ENCODE data around the gene TRAF3.
"Not testable (repeated sequence)": the region's sequence is repeated elsewhere in the genome, so short reads cannot be mapped to it uniquely, and the experiment has no call there.

Gene TRAF3

GRCh38 chr14:102827716-102828115 lies 50.5 kb downstream of the TRAF3 start:
- peaks cover 3 to 18% of the 10 kb centered on the region in 2 donors for H3K36me3 ChIP-seq (ENCODE audit: control insufficient read depth in 1 of 2, insufficient read depth in 2 of 2, low read length in 2 of 2)
- H3K9ac ChIP-seq (ENCODE audit: low read depth in 1 of 2, low read length in 2 of 2): peak overlapping the region in 1 of 2 donors; percentile 7
- no peaks in the 10 kb centered on the region for H3K9me3 ChIP-seq (ENCODE audit: control insufficient read depth in 1 of 2, low read length in 2 of 2)
- peak overlapping the region; percentile 43 to 45 for H3K4me3 ChIP-seq (ENCODE audit: low read depth in 1 of 2, low read length in 2 of 2)
- no peaks in the 10 kb centered on the region for H3K27me3 ChIP-seq (ENCODE audit: control insufficient read depth in 1 of 2, insufficient read depth in 2 of 2, low read length in 2 of 2)
- H3K27ac ChIP-seq (ENCODE audit: low read depth, low read length): no peak overlapping the region
- peaks cover 21 to 27% of the 10 kb centered on the region in 2 donors for H3K4me1 ChIP-seq (ENCODE audit: control insufficient read depth in 1 of 2, insufficient read depth in 2 of 2, low read length in 2 of 2)

- no peak overlapping the region for H3K9ac ChIP-seq (ENCODE audit: low read depth in 1 of 2, low read length in 2 of 2)
- H3K36me3 ChIP-seq (ENCODE audit: control insufficient read depth in 1 of 2, insufficient read depth in 2 of 2, low read length in 2 of 2): peaks cover 3 to 22% of the 10 kb centered on the region in 2 donors
- H3K27ac ChIP-seq (ENCODE audit: low read depth, low read length): no peak overlapping the region
- peak overlapping the region; percentile 43 to 45 for H3K4me3 ChIP-seq (ENCODE audit: low read depth in 1 of 2, low read length in 2 of 2)
- no peaks in the 10 kb centered on the region for H3K9me3 ChIP-seq (ENCODE audit: control insufficient read depth in 1 of 2, low read length in 2 of 2)
- H3K4me1 ChIP-seq (ENCODE audit: control insufficient read depth in 1 of 2, insufficient read depth in 2 of 2, low read length in 2 of 2): peaks cover 21 to 27% of the 10 kb centered on the region in 2 donors
- H3K27me3 ChIP-seq (ENCODE audit: control insufficient read depth in 1 of 2, insufficient read depth in 2 of 2, low read length in 2 of 2): no peaks in the 10 kb centered on the region
Measured at GRCh38 chr14:102828151-102828550, 50.9 kb downstream of the TRAF3 start.

- H3K4me3 ChIP-seq (ENCODE audit: low read depth in 1 of 2, low read length in 2 of 2): no peak overlapping the region
- no peak overlapping the region for H3K9ac ChIP-seq (ENCODE audit: low read depth in 1 of 2, low read length in 2 of 2)
- H3K27me3 ChIP-seq (ENCODE audit: control insufficient read depth in 1 of 2, insufficient read depth in 2 of 2, low read length in 2 of 2): no peaks in the 10 kb centered on the region
- H3K27ac ChIP-seq (ENCODE audit: low read depth, low read length): no peak overlapping the region
- peaks cover 3 to 23% of the 10 kb centered on the region in 2 donors for H3K36me3 ChIP-seq (ENCODE audit: control insufficient read depth in 1 of 2, insufficient read depth in 2 of 2, low read length in 2 of 2)
- no peaks in the 10 kb centered on the region for H3K9me3 ChIP-seq (ENCODE audit: control insufficient read depth in 1 of 2, low read length in 2 of 2)
- H3K4me1 ChIP-seq (ENCODE audit: control insufficient read depth in 1 of 2, insufficient read depth in 2 of 2, low read length in 2 of 2): peaks cover 21 to 27% of the 10 kb centered on the region in 2 donors
Measured at GRCh38 chr14:102829016-102829548, 51.8 kb downstream of the TRAF3 start.

- Histone ChIP-seq H3K4me3 (ENCODE audit: low read depth in 1 of 2, low read length in 2 of 2) (no peak overlapping the region), H3K27me3 (ENCODE audit: control insufficient read depth in 1 of 2, insufficient read depth in 2 of 2, low read length in 2 of 2) (no peaks in the 10 kb centered on the region), H3K9me3 (ENCODE audit: control insufficient read depth in 1 of 2, low read length in 2 of 2) (no peaks in the 10 kb centered on the region), H3K36me3 (ENCODE audit: control insufficient read depth in 1 of 2, insufficient read depth in 2 of 2, low read length in 2 of 2) (peaks cover 3 to 25% of the 10 kb centered on the region in 2 donors), H3K4me1 (ENCODE audit: control insufficient read depth in 1 of 2, insufficient read depth in 2 of 2, low read length in 2 of 2) (peaks cover 21 to 27% of the 10 kb centered on the region in 2 donors), H3K27ac (ENCODE audit: low read depth, low read length) (no peak overlapping the region), H3K9ac (ENCODE audit: low read depth in 1 of 2, low read length in 2 of 2) (no peak overlapping the region)
Measured at GRCh38 chr14:102830474-102831045, 53.3 kb downstream of the TRAF3 start.

GRCh38 chr14:102831163-102831804 lies 54.0 kb downstream of the TRAF3 start:
- no peak overlapping the region for H3K9ac ChIP-seq (ENCODE audit: low read depth in 1 of 2, low read length in 2 of 2)
- H3K9me3 ChIP-seq (ENCODE audit: control insufficient read depth in 1 of 2, low read length in 2 of 2): no peaks in the 10 kb centered on the region
- peaks cover 3 to 25% of the 10 kb centered on the region in 2 donors for H3K36me3 ChIP-seq (ENCODE audit: control insufficient read depth in 1 of 2, insufficient read depth in 2 of 2, low read length in 2 of 2)
- no peak overlapping the region for H3K4me3 ChIP-seq (ENCODE audit: low read depth in 1 of 2, low read length in 2 of 2)
- H3K27ac ChIP-seq (ENCODE audit: low read depth, low read length): no peak overlapping the region
- no peaks in the 10 kb centered on the region for H3K27me3 ChIP-seq (ENCODE audit: control insufficient read depth in 1 of 2, insufficient read depth in 2 of 2, low read length in 2 of 2)
- peaks cover 21 to 27% of the 10 kb centered on the region in 2 donors for H3K4me1 ChIP-seq (ENCODE audit: control insufficient read depth in 1 of 2, insufficient read depth in 2 of 2, low read length in 2 of 2)

- Histone ChIP-seq H3K36me3 (ENCODE audit: control insufficient read depth in 1 of 2, insufficient read depth in 2 of 2, low read length in 2 of 2) (peaks cover 3 to 17% of the 10 kb centered on the region in 2 donors), H3K4me1 (ENCODE audit: control insufficient read depth in 1 of 2, insufficient read depth in 2 of 2, low read length in 2 of 2) (peaks cover 9 to 20% of the 10 kb centered on the region in 2 donors), H3K4me3 (ENCODE audit: low read depth in 1 of 2, low read length in 2 of 2) (no peak overlapping the region), H3K27me3 (ENCODE audit: control insufficient read depth in 1 of 2, insufficient read depth in 2 of 2, low read length in 2 of 2) (no peaks in the 10 kb centered on the region), H3K9ac (ENCODE audit: low read depth in 1 of 2, low read length in 2 of 2) (no peak overlapping the region), H3K27ac (ENCODE audit: low read depth, low read length) (no peak overlapping the region), H3K9me3 (ENCODE audit: control insufficient read depth in 1 of 2, low read length in 2 of 2) (no peaks in the 10 kb centered on the region)
Measured at GRCh38 chr14:102833341-102833740, 56.1 kb downstream of the TRAF3 start.

GRCh38 chr14:102833991-102834390 lies 56.7 kb downstream of the TRAF3 start:
- H3K27me3 ChIP-seq (ENCODE audit: control insufficient read depth in 1 of 2, insufficient read depth in 2 of 2, low read length in 2 of 2): no peaks in the 10 kb centered on the region
- peaks cover 3 to 17% of the 10 kb centered on the region in 2 donors for H3K36me3 ChIP-seq (ENCODE audit: control insufficient read depth in 1 of 2, insufficient read depth in 2 of 2, low read length in 2 of 2)
- peaks cover 6 to 15% of the 10 kb centered on the region in 2 donors for H3K4me1 ChIP-seq (ENCODE audit: control insufficient read depth in 1 of 2, insufficient read depth in 2 of 2, low read length in 2 of 2)
- no peak overlapping the region for H3K27ac ChIP-seq (ENCODE audit: low read depth, low read length)
- no peak overlapping the region for H3K4me3 ChIP-seq (ENCODE audit: low read depth in 1 of 2, low read length in 2 of 2)
- H3K9ac ChIP-seq (ENCODE audit: low read depth in 1 of 2, low read length in 2 of 2): no peak overlapping the region
- no peaks in the 10 kb centered on the region for H3K9me3 ChIP-seq (ENCODE audit: control insufficient read depth in 1 of 2, low read length in 2 of 2)

GRCh38 chr14:102835959-102836358 lies 58.7 kb downstream of the TRAF3 start:
- Histone ChIP-seq H3K4me3 (ENCODE audit: low read depth in 1 of 2, low read length in 2 of 2) (no peak overlapping the region), H3K36me3 (ENCODE audit: control insufficient read depth in 1 of 2, insufficient read depth in 2 of 2, low read length in 2 of 2) (peaks cover 3 to 16% of the 10 kb centered on the region in 2 donors), H3K27me3 (ENCODE audit: control insufficient read depth in 1 of 2, insufficient read depth in 2 of 2, low read length in 2 of 2) (no peaks in the 10 kb centered on the region), H3K9me3 (ENCODE audit: control insufficient read depth in 1 of 2, low read length in 2 of 2) (no peaks in the 10 kb centered on the region), H3K4me1 (ENCODE audit: control insufficient read depth in 1 of 2, insufficient read depth in 2 of 2, low read length in 2 of 2) (no peaks in the 10 kb centered on the region), H3K27ac (ENCODE audit: low read depth, low read length) (no peak overlapping the region), H3K9ac (ENCODE audit: low read depth in 1 of 2, low read length in 2 of 2) (no peak overlapping the region)

GRCh38 chr14:102837120-102837519 lies 59.9 kb downstream of the TRAF3 start:
- not testable (repeated sequence) for H3K4me1 ChIP-seq (ENCODE audit: control insufficient read depth in 1 of 2, insufficient read depth in 2 of 2, low read length in 2 of 2); H3K36me3 ChIP-seq (ENCODE audit: control insufficient read depth in 1 of 2, insufficient read depth in 2 of 2, low read length in 2 of 2); H3K27ac ChIP-seq (ENCODE audit: low read depth, low read length); H3K27me3 ChIP-seq (ENCODE audit: control insufficient read depth in 1 of 2, insufficient read depth in 2 of 2, low read length in 2 of 2); H3K9ac ChIP-seq (ENCODE audit: low read depth in 1 of 2, low read length in 2 of 2); H3K9me3 ChIP-seq (ENCODE audit: control insufficient read depth in 1 of 2, low read length in 2 of 2); H3K4me3 ChIP-seq (ENCODE audit: low read depth in 1 of 2, low read length in 2 of 2)

- Histone ChIP-seq H3K27me3 (ENCODE audit: control insufficient read depth in 1 of 2, insufficient read depth in 2 of 2, low read length in 2 of 2) (no peaks in the 10 kb centered on the region), H3K27ac (ENCODE audit: low read depth, low read length) (no peak overlapping the region), H3K9me3 (ENCODE audit: control insufficient read depth in 1 of 2, low read length in 2 of 2) (no peaks in the 10 kb centered on the region), H3K4me3 (ENCODE audit: low read depth in 1 of 2, low read length in 2 of 2) (no peak overlapping the region), H3K36me3 (ENCODE audit: control insufficient read depth in 1 of 2, insufficient read depth in 2 of 2, low read length in 2 of 2) (peaks cover 0 to 3% of the 10 kb centered on the region in 2 donors), H3K9ac (ENCODE audit: low read depth in 1 of 2, low read length in 2 of 2) (no peak overlapping the region), H3K4me1 (ENCODE audit: control insufficient read depth in 1 of 2, insufficient read depth in 2 of 2, low read length in 2 of 2) (no peaks in the 10 kb centered on the region)
Measured at GRCh38 chr14:102838501-102838900, 61.3 kb downstream of the TRAF3 start.

Data from duodenal mucosa (tissue), 2 donors.